Heart left ventricle (tissue), 16 donors: Measurements from ENCODE around the gene NYAP1. TPM values are rescaled to one million over a fixed set of nuclear protein-coding genes. Genes with fewer than 3 reads are reported as not detected.
A peak's percentile ranks its signal among the peaks of the same experiment; 100 is the strongest.

Source experiments
- ATAC-seq, 4 donors: fragments of 200-7000 bp; cut with Tn5 transposase; one replicate each; pipeline ENCODE4 v1.9.1; 2020 to 2022; ENCODE audit warnings: moderate library complexity in 4 of 4, mild to moderate bottlenecking in 3 of 4, moderate number of reproducible peaks in 1 of 4
- DNase-seq, 5 donors: peaks; one replicate each; pipeline ENCODE4 v3.0.0-alpha.2; 2020
- H3K27ac ChIP-seq, 12 donors: fragments of 200-600 bp; sonication (generic) in 4 of 12; one replicate each; pipeline versions ENCODE4 v1.5.0 to v1.8.0; 2016 to 2022; ENCODE audit warnings: mild to moderate bottlenecking in 2 of 12
- H3K27me3 ChIP-seq, 9 donors: fragments of 200-600 bp; sonication (generic) in 2 of 9; one replicate each; pipeline versions ENCODE4 v1.5.1 to v1.8.0; 2016 to 2022; ENCODE audit warnings: mild to moderate bottlenecking in 3 of 9
- H3K36me3 ChIP-seq, 9 donors: fragments of 200-600 bp; sonication (generic) in 2 of 9; one replicate each; pipeline versions ENCODE4 v1.5.0 to v1.8.0; 2018 to 2022; ENCODE audit warnings: mild to moderate bottlenecking in 2 of 9
- H3K4me1 ChIP-seq, 12 donors: fragments of 200-600 bp; sonication (generic) in 4 of 12; one replicate each; pipeline versions ENCODE4 v1.5.0 to v1.8.0; 2016 to 2022; ENCODE audit warnings: mild to moderate bottlenecking in 3 of 12
- H3K4me3 ChIP-seq, 12 donors: fragments of 200-600 bp; sonication (generic) in 4 of 12; one replicate each; pipeline versions ENCODE4 v1.5.0 to v1.8.0; 2017 to 2022; ENCODE audit warnings: mild to moderate bottlenecking in 9 of 12, moderate library complexity in 4 of 12
- H3K9me3 ChIP-seq, 12 donors: fragments of 200-600 bp; sonication (generic) in 4 of 12; one replicate each; pipeline versions ENCODE4 v1.5.0 to v1.8.0; 2016 to 2022; ENCODE audit warnings: mild to moderate bottlenecking in 1 of 12
- CTCF ChIP-seq, 12 donors: fragments of 200-600 bp; sonication (generic) in 4 of 12; IDR thresholded peaks; one replicate each; pipeline versions ENCODE4 v1.5.0 to v1.8.0; 2018 to 2022; ENCODE audit warnings: antibody characterized with exemption in 12 of 12, mild to moderate bottlenecking in 5 of 12
- POLR2A ChIP-seq, 2 donors: fragments of 450-650 bp; IDR thresholded peaks; one replicate each; pipeline ENCODE4 v1.6.1; 2017; ENCODE audit warnings: antibody characterized with exemption in 2 of 2, mild to moderate bottlenecking in 2 of 2, moderate library complexity in 2 of 2
- WGBS, 4 donors: extraction: QIAGEN DNeasy Blood & Tissue Kit in 2 of 4; methylation state at CpG; one replicate each; pipeline versions ENCODE4 v1.1.5 to v1.1.7; 2013 to 2018; 5-methylcytosine and 5-hydroxymethylcytosine counted together
- intact Hi-C, 10 donors: fragments of 100-400 bp; cut with DNase I; formaldehyde crosslinking; loops; one replicate each; pipeline versions ENCODE4 v1.11.1 to v1.14.2; 2022
- polyA plus RNA-seq, 2 donors: library from polyadenylated mRNA; stranded (reverse); fragments of 200-250 nt; gene quantifications; one replicate each; pipeline ENCODE4 v1.2.3, GENCODE V29; 2013
- total RNA-seq, 9 donors: library from RNA; depleted of rRNA in 2 of 9; stranded (reverse); fragments of >200 nt in 2 of 9; fragmentation: NEBNext Ultra II Directional in 3 of 9; extraction: Animal tissue kit (Norgen Biotek cat#: 25700) in 3 of 9; gene quantifications; one replicate each; pipeline versions ENCODE4 v1.1.0 to v1.2.4, GENCODE V29; 2016 to 2023
- donor health status: ischemic (EF 13 %, LVEDD 7.1; RV severe dilation, severe dysfunction).
- donor health status: healthy with polysubstance abuse.
- donor health status: DM: no; HTN: yes; CAD: no.
- donor health status: DM: no; HTN: no; CAD: no.
- donor health status: ischemic (EF 25% LVEDD 6.9; RV normal size, moderate dysfunction).
- donor health status: ischemic (EF 25% LVEDD 5.7; RV mildly dilated, moderate dysfunction).
- donor health status: healthy.
- donor health status: DM: yes; HTN: yes; CAD: no.
- donor health status: ischemic (EF 35%, LVEDD 5.7; RV mildly dilated, moderate dysfunction).
- donor health status: nonischemic (EF 11% LVEDD 7.7; RV severe dilation, severe dysfunction).
- donor health status: DM: yes; HTN: yes; CAD: no.
- donor health status: PGD.
- donor health status: ischemic (EF 29% LVEDD 5.4; RV normal size, mild dysfunction).
- donor health status: nonischemic (EF 23%, LVEDD 6.1; RV moderate dilation, normal function).

The NYAP1 gene
- total and polyA plus RNA-seq, 11 donors, result 0.16 to 1.1 (median 0.40) TPM; not detected in 3

GRCh38 chr7:100467638-100468373 is 15.9 kb upstream of the NYAP1 start:
- no peaks in the 10 kb centered on the region for H3K27me3 ChIP-seq
- WGBS, 4 donors, result 53 to 63% (median 56%) methylated on average over 16 to 22 of the region's 22 CpGs
- H3K27ac ChIP-seq, result peak overlapping the region in 5 of 12 donors; percentile 0 to 86 (median 77)
- no peaks in the 10 kb centered on the region for H3K9me3 ChIP-seq
- peaks cover 0 to 60% (median 28%) of the 10 kb centered on the region in 9 donors for H3K36me3 ChIP-seq
- no peak for DNase-seq
- intact Hi-C loops, result loop anchor here (2.0 to 10.0 kb wide), 12 partner anchors 15 to 259 kb away; partner anchors contain the start of genes GIGYF1 (in 6 of the 10), NYAP1 (in 2 of the 10), EPO (in 1 of the 10) and POP7 (in 1 of the 10)
- TF ChIP-seq CTCF (IDR thresholded peaks at IDR 0.05) (no peak), POLR2A (IDR thresholded peaks at IDR 0.05) (no peak)
- no peak for ATAC-seq
- no peak overlapping the region for H3K4me3 ChIP-seq
- H3K4me1 ChIP-seq, result peaks cover 3 to 65% (median 34%) of the 10 kb centered on the region in 12 donors

DNA sequence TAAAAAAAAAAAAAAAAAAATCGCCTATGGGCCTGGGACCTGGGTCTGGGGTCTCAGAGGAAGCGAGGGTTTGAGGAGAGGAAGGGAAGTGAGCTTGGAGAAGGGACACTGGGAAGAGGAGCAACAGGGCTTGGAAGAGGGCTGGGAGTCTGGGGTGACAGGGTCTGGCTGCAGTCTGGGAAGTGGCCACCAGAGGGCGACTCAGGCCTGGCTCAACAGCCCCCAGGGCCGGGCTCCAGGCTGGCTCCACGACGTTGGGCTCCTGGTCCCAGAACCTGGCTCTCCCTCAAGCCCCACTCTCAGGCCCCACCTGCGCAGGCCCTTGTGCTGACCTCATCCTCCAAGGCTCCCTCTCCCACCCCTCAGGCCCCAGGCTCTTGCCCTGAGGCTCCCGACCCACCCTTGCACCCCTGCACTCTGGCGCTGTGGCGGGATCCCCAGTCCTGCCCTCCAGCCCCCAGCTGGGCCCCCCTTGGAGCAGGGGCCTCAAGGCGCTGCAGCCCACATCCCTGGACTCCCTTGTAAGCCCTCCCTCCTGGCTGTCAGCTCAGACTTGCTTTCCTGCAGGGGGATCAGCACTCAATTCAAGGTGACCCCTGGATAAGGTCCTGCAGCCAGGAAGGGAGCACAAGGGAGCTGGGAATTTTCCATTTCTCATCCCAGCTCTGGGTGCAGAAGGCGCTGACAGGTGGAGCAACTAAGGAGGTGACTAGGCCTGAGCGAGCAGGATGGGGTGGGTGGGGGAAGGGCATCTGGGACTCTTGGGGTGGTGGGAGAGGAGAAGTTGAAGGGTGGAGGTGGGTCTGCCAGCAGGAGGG is 14.3 kb upstream of the NYAP1 start:
- Histone ChIP-seq H3K4me1 (peaks cover 3 to 81% (median 48%) of the 10 kb centered on the region in 12 donors), H3K36me3 (peaks cover 0 to 68% (median 41%) of the 10 kb centered on the region in 9 donors), H3K27ac (peak overlapping the region in 10 of 12 donors; percentile 8 to 83 (median 64)), H3K27me3 (no peaks in the 10 kb centered on the region), H3K9me3 (no peaks in the 10 kb centered on the region), H3K4me3 (no peak overlapping the region)
- TF ChIP-seq POLR2A (IDR thresholded peaks at IDR 0.05) (peak in 1 of 2 donors; percentile 18), CTCF (IDR thresholded peaks at IDR 0.05) (peak; percentile 82 to 98 (median 94))
- ATAC-seq (peak; percentile 59 to 75 (median 70)), DNase-seq (peak; percentile 85 to 93 (median 88))
- WGBS, 4 donors, result 11 to 27% (median 17%) methylated on average over 10 to 13 of the region's 13 CpGs
- intact Hi-C loops, result loop anchor here (1.0 to 10.0 kb wide), 17 partner anchors 13 to 385 kb away; partner anchors contain the start of genes GIGYF1 (in 8 of the 10), NYAP1 (in 5 of the 10), EPO (in 1 of the 10) and POP7 (in 1 of the 10)

DNA sequence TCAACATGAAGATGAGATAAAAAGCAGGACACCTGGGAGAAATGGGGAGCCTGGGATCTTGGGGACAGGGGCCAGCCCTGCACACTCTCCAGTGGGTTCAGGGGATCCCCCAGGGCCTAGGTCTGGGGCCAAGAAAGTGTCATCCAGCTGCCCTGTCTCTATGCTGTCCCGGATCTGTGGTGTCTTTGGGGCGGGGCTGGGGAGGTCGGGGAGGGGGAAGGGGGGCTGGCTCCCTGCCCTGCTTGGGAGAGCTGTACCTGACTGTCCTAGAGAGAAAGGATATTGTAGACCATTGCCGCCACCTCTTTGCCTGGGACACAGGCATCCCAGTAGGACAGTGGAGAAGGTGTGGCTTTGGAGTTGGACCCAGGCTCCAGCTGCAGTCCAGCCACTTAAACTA is 12.7 kb upstream of the NYAP1 start:
- ATAC-seq, result no peak

More for the DNA sequence above, 12.7 kb upstream of the NYAP1 start:
- Histone ChIP-seq H3K27ac (peak overlapping the region in 4 of 12 donors; percentile 1 to 96 (median 58)), H3K4me3 (no peak overlapping the region), H3K27me3 (no peaks in the 10 kb centered on the region), H3K4me1 (peaks cover 3 to 85% (median 56%) of the 10 kb centered on the region in 12 donors), H3K9me3 (no peaks in the 10 kb centered on the region), H3K36me3 (peaks cover 0 to 70% (median 44%) of the 10 kb centered on the region in 9 donors)
- intact Hi-C loops, result loop anchor here in 4 of 10 donors (2.0 to 10.0 kb wide), 4 partner anchors 90 to 384 kb away; partner anchors contain the start of genes GIGYF1 (in 2 of the 4) and SLC12A9 (in 1 of the 4)
- no peak for TF ChIP-seq CTCF (IDR thresholded peaks at IDR 0.05)
- TF ChIP-seq POLR2A (IDR thresholded peaks at IDR 0.05), result no peak
- no peak for DNase-seq
- WGBS, 4 donors, result 34 to 52% (median 45%) methylated on average over 3 to 4 of the region's 4 CpGs
